Stimulated activated CD4-positive, alpha-beta T cell treated with anti-CD3 and anti-CD28 coated beads, Interleukin-2, amount 100 ng/mL, for 24 hours (primary cell): ENCODE measurements around the gene EPB41L4B.
"Not testable (repeated sequence)": the region's sequence is repeated elsewhere in the genome, so short reads cannot be mapped to it uniquely, and the experiment has no call there.

ENCODE experiments used
- DNase-seq, 2 donors: peaks; one replicate each; pipeline ENCODE4 v3.0.0-alpha.2; 2020

Gene EPB41L4B

GRCh38 chr9:109241207-109241606, 79.7 kb downstream of the EPB41L4B start:
- no peak for DNase-seq

- DNase-seq = no peak
Measured at GRCh38 chr9:109239240-109239639, 81.6 kb downstream of the EPB41L4B start.

- no peak for DNase-seq
Measured at GRCh38 chr9:109238655-109239054, 82.2 kb downstream of the EPB41L4B start.

- DNase-seq = no peak
Measured at GRCh38 chr9:109238125-109238524, 82.7 kb downstream of the EPB41L4B start.

GRCh38 chr9:109232449-109233237, 88.2 kb downstream of the EPB41L4B start:
- DNase-seq = no peak

GRCh38 chr9:109231593-109231992, 89.3 kb downstream of the EPB41L4B start:
- no peak for DNase-seq

GRCh38 chr9:109230277-109230676, 90.6 kb downstream of the EPB41L4B start:
- no peak for DNase-seq

GRCh38 chr9:109229682-109230081, 91.2 kb downstream of the EPB41L4B start:
- no peak for DNase-seq

- no peak for DNase-seq
Measured at GRCh38 chr9:109228093-109228642, 92.7 kb downstream of the EPB41L4B start.

GRCh38 chr9:109225629-109226028, 95.2 kb downstream of the EPB41L4B start:
- DNase-seq = no peak

GRCh38 chr9:109224751-109225150, 96.1 kb downstream of the EPB41L4B start:
- no peak for DNase-seq

- not testable (repeated sequence) for DNase-seq
Measured at GRCh38 chr9:109218242-109218641, 102.6 kb downstream of the EPB41L4B start.

- no peak for DNase-seq
Measured at GRCh38 chr9:109214414-109214813, 106.4 kb downstream of the EPB41L4B start.

- DNase-seq = no peak
Measured at GRCh38 chr9:109213285-109214121, 107.4 kb downstream of the EPB41L4B start.

- no peak for DNase-seq
Measured at GRCh38 chr9:109212768-109213167, 108.1 kb downstream of the EPB41L4B start.

- no peak for DNase-seq
Measured at GRCh38 chr9:109206670-109207069, 114.2 kb downstream of the EPB41L4B start.

- DNase-seq = no peak
Measured at GRCh38 chr9:109205526-109205925, 115.3 kb downstream of the EPB41L4B start.

- DNase-seq = no peak
Measured at GRCh38 chr9:109203761-109204360, 117.0 kb downstream of the EPB41L4B start.

- no peak for DNase-seq
Measured at GRCh38 chr9:109199676-109200075, 121.2 kb downstream of the EPB41L4B start.

GRCh38 chr9:109198736-109199382, 122.0 kb downstream of the EPB41L4B start:
- DNase-seq = no peak

GRCh38 chr9:109193974-109194556, 126.8 kb downstream of the EPB41L4B start:
- DNase-seq = no peak

GRCh38 chr9:109192732-109193361, 128.0 kb downstream of the EPB41L4B start:
- no peak for DNase-seq
